OCI-LY1 (cell line): Measurements from ENCODE around the gene SIAE.

Experiments used
- EZH2 ChIP-seq: fragments of 200-600 bp; sonication (generic), shearing (Covaris generic); IDR thresholded peaks from 2 replicates; pipeline ENCODE4 v1.8.0; 2017; ENCODE audit warnings: borderline replicate concordance, mixed run types, mild to moderate bottlenecking, antibody characterized with exemption, low read length, moderate library complexity, mixed read lengths
- TF ChIP-seq, protein P1 (sequence below): fragments of 200-600 bp; sonication (generic), shearing (Covaris generic); IDR thresholded peaks from 2 replicates; pipeline ENCODE4 v1.5.1; 2017; ENCODE audit warnings: mild to moderate bottlenecking, antibody characterized with exemption, low read length, moderate library complexity, mixed read lengths

GRCh38 chr11:124661553-124661952 lies 12.0 kb downstream of the SIAE start:
- no peak for TF ChIP-seq EZH2
- TF ChIP-seq, protein P1, sequence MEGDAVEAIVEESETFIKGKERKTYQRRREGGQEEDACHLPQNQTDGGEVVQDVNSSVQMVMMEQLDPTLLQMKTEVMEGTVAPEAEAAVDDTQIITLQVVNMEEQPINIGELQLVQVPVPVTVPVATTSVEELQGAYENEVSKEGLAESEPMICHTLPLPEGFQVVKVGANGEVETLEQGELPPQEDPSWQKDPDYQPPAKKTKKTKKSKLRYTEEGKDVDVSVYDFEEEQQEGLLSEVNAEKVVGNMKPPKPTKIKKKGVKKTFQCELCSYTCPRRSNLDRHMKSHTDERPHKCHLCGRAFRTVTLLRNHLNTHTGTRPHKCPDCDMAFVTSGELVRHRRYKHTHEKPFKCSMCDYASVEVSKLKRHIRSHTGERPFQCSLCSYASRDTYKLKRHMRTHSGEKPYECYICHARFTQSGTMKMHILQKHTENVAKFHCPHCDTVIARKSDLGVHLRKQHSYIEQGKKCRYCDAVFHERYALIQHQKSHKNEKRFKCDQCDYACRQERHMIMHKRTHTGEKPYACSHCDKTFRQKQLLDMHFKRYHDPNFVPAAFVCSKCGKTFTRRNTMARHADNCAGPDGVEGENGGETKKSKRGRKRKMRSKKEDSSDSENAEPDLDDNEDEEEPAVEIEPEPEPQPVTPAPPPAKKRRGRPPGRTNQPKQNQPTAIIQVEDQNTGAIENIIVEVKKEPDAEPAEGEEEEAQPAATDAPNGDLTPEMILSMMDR = no peak
